DOHH2 (cell line): ENCODE results near the gene ZNF232.
"Not testable (repeated sequence)": the region's sequence is repeated elsewhere in the genome, so short reads cannot be mapped to it uniquely, and the experiment has no call there.

Source experiments
- H3F3A ChIP-seq: fragments of 200-600 bp; sonication (generic), shearing (Covaris generic); 2 replicates; pipeline ENCODE4 v1.6.0; 2016; ENCODE audit warnings: antibody characterized with exemption, mild to moderate bottlenecking; ENCODE audit not compliant: control insufficient read depth, insufficient read depth
- H3K27ac ChIP-seq: fragments of 200-600 bp; sonication (generic); 2 replicates; pipeline ENCODE4 v1.5.1; 2014; ENCODE audit warnings: low read depth, mild to moderate bottlenecking, low read length, moderate library complexity
- H3K27me3 ChIP-seq: fragments of 200-600 bp; sonication (generic); 2 replicates; pipeline ENCODE4 v1.6.1; 2014; ENCODE audit warnings: mild to moderate bottlenecking, low read length, mixed read lengths; ENCODE audit not compliant: control insufficient read depth
- H3K36me3 ChIP-seq: fragments of 200-600 bp; sonication (generic); 2 replicates; pipeline ENCODE4 v1.6.1; 2014; ENCODE audit warnings: mild to moderate bottlenecking, low read length, moderate library complexity, mixed read lengths; ENCODE audit not compliant: control insufficient read depth
- H3K4me1 ChIP-seq: fragments of 200-600 bp; sonication (generic); 2 replicates; pipeline ENCODE4 v1.6.1; 2014; ENCODE audit warnings: mild to moderate bottlenecking, low read length, mixed read lengths; ENCODE audit not compliant: control insufficient read depth
- H3K4me2 ChIP-seq: fragments of 200-600 bp; sonication (generic); 2 replicates; pipeline ENCODE4 v1.6.0; 2014; ENCODE audit warnings: mild to moderate bottlenecking, low read length, moderate library complexity
- H3K4me3 ChIP-seq: fragments of 200-600 bp; sonication (generic); 2 replicates; pipeline ENCODE4 v1.5.1; 2014; ENCODE audit warnings: mild to moderate bottlenecking, low read length, mixed read lengths
- H3K79me2 ChIP-seq: fragments of 200-600 bp; sonication (generic); 2 replicates; pipeline ENCODE4 v1.6.1; 2014; ENCODE audit warnings: mild to moderate bottlenecking, low read length, mixed read lengths; ENCODE audit not compliant: control insufficient read depth
- H3K9me2 ChIP-seq: fragments of 200-600 bp; sonication (generic); replicated peaks from 2 replicates; pipeline ENCODE4 v1.6.1; 2014; ENCODE audit warnings: mild to moderate bottlenecking, low read length, mixed read lengths; ENCODE audit not compliant: control insufficient read depth
- H3K9me3 ChIP-seq: fragments of 200-600 bp; sonication (generic); 2 replicates; pipeline ENCODE4 v1.6.1; 2014; ENCODE audit warnings: antibody characterized with exemption, low read length, mixed read lengths; ENCODE audit not compliant: control insufficient read depth, insufficient read depth
- H4K20me1 ChIP-seq: fragments of 200-600 bp; sonication (generic); 2 replicates; pipeline ENCODE4 v1.6.0; 2014; ENCODE audit warnings: low read depth, mild to moderate bottlenecking, antibody characterized with exemption, low read length, moderate library complexity; ENCODE audit not compliant: control insufficient read depth, insufficient read depth
- EZH2phosphoT487 ChIP-seq: fragments of 200-600 bp; sonication (generic); IDR thresholded peaks from 2 replicates; pipeline ENCODE4 v1.6.1; 2017; ENCODE audit warnings: borderline replicate concordance, mild to moderate bottlenecking, antibody characterized with exemption, low read length, moderate library complexity, mixed read lengths
- TF ChIP-seq, protein P1 (sequence below): fragments of 200-600 bp; sonication (generic); IDR thresholded peaks from one replicate; pipeline ENCODE4 v1.5.1; 2014; ENCODE audit warnings: antibody characterized with exemption, mild to moderate bottlenecking, low read depth, low read length; ENCODE audit not compliant: poor library complexity, severe bottlenecking

Gene ZNF232

DNA sequence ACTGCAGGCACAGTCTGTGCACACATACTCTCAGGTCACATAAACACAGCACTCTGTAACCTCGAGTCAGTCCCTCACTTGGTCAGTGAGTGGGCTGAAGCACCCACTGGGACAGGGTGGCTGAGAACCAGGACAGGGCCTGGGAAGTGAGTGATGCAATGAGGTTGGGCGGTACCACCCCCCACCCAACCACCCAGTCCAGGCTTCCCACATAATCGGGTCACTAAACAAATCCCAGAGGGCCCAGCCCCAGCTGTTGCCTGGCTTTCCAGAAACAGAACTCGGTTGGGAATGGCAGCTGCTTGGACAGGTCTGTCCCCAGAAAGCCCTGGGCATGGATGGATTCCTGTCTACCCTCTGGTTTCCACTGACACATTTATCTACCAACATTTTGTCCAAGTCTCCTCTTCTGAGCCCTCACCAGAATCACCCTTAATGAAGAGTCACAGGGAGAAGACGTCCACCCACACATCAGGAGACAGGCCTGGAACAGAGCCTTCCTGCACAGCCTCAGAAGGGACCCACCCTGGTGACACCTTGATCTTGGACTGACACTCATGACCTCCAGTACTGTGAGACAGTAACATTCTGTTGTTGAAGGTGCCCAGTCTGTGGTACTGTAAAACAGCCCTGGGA lies 12.6 kb upstream of the ZNF232 start:
- H3K27me3 ChIP-seq, H3F3A ChIP-seq, H3K4me2 ChIP-seq, H3K9me2 ChIP-seq, H3K9me3 ChIP-seq, H3K79me2 ChIP-seq, H3K4me3 ChIP-seq, H4K20me1 ChIP-seq, H3K4me1 ChIP-seq, H3K27ac ChIP-seq, H3K36me3 ChIP-seq: not testable (repeated sequence)

DNA sequence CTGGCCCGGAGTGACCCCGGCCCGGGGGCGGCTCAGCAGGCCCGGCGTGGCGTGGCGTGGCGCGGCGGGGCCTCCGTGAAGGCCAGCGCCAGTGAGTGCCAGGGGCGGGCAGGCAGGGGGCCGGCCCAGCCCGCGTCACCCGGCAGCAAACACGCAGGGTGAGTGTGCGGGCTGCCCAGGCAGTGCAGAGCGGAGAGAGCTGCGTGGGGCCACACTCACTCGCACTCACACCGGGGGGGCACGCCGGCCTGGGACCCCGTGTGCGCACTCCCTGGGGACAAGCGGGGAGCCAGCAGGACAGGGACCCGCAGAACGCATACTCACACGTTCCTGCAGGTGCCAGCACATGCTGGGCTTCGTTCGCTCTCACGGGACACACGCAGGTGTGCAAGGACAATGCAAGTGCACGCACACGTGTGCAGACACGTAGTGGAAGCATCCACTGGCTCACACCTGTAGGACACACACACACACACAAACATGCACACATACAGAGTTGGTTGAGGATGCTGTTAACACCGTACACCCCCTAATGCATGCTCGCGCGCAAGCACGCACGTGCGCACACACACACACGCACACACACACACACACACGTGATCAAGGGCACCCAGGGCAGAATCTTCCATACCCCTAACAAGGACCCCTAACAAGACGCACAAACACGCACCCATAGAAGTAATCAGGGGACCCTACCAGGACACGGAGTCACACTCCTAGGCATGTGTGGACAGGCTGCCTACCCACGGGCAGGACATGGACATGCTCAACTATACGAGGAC lies 11.9 kb upstream of the ZNF232 start:
- Histone ChIP-seq H3K27ac (no peak overlapping the region), H4K20me1 (no peaks in the 10 kb centered on the region), H3K4me3 (no peak overlapping the region), H3K27me3 (no peaks in the 10 kb centered on the region), H3K79me2 (no peaks in the 10 kb centered on the region), H3K9me3 (no peaks in the 10 kb centered on the region), H3K9me2 (no peaks in the 10 kb centered on the region), H3K4me2 (no peak overlapping the region), H3F3A (no peaks in the 10 kb centered on the region), H3K4me1 (no peaks in the 10 kb centered on the region), H3K36me3 (no peaks in the 10 kb centered on the region)
- TF ChIP-seq, protein P1, sequence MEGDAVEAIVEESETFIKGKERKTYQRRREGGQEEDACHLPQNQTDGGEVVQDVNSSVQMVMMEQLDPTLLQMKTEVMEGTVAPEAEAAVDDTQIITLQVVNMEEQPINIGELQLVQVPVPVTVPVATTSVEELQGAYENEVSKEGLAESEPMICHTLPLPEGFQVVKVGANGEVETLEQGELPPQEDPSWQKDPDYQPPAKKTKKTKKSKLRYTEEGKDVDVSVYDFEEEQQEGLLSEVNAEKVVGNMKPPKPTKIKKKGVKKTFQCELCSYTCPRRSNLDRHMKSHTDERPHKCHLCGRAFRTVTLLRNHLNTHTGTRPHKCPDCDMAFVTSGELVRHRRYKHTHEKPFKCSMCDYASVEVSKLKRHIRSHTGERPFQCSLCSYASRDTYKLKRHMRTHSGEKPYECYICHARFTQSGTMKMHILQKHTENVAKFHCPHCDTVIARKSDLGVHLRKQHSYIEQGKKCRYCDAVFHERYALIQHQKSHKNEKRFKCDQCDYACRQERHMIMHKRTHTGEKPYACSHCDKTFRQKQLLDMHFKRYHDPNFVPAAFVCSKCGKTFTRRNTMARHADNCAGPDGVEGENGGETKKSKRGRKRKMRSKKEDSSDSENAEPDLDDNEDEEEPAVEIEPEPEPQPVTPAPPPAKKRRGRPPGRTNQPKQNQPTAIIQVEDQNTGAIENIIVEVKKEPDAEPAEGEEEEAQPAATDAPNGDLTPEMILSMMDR = no peak
- no peak for TF ChIP-seq EZH2phosphoT487

DNA sequence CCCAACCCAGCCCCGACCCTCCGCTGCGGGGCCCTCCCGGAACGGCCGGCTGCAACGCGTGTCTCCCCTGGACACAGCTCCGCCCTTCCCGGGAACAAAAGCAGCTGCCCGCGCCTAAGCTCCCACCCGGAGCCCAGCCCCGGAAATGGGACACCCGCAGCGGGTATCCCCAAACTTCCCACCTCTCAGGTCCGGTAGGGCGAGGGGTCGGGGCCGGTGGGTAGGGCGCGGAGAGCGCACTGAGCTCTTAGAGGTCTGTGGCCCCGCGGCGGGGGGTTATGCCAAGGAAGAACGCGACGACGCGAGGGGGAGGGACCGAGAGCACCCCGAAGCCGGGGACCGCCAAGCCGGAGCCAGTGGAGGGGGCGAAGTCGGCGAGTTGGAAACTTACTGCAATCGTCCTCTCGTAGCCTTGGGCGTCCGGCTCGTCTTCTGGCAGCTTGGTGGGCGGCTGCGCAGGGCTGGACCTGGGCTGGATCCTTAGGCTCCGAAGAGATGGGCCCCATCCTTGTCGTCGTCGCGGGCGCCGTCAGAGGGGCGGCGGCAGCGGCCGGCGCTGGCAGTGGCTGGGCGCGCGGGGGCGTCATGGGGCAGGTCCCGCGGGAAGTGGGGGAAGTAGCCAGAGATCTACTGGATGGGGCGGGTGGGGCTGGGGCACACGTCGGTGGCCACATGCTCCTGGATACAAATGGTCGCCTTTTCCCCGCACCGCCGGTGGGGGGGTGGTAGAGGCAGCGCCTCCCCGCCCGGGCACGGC lies 11.1 kb upstream of the ZNF232 start:
- Histone ChIP-seq H3K9me2 (no peaks in the 10 kb centered on the region), H3K36me3 (no peaks in the 10 kb centered on the region), H4K20me1 (no peaks in the 10 kb centered on the region), H3K4me1 (no peaks in the 10 kb centered on the region), H3K4me2 (no peak overlapping the region), H3K27ac (no peak overlapping the region), H3K9me3 (no peaks in the 10 kb centered on the region), H3K27me3 (no peaks in the 10 kb centered on the region), H3F3A (no peaks in the 10 kb centered on the region), H3K79me2 (no peaks in the 10 kb centered on the region), H3K4me3 (no peak overlapping the region)
- TF ChIP-seq EZH2phosphoT487 = no peak
- TF ChIP-seq, protein P1 = no peak

DNA sequence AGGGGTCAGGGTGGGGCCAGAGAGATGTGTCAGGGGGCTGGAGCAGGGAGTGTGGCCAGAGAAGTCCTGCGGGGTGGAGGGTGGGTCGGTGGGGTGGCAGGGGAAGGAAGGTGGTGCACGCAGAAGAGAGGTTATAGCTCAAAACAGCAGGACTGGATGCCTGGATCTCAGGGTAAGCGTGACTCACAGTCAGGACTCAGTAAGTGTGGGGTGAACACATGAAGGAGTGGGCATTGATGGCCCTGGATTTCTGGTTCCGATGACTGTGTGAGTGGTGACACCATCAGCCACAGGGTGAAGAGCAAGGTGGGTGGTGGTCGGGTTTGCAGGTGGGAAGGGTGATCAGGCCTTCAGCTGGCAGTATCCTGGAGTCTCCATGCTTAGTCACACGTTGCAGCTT lies 10.4 kb upstream of the ZNF232 start:
- H3K79me2 ChIP-seq, H3K4me1 ChIP-seq, H3F3A ChIP-seq, H4K20me1 ChIP-seq, H3K9me3 ChIP-seq, H3K27me3 ChIP-seq, H3K27ac ChIP-seq, H3K4me3 ChIP-seq, H3K36me3 ChIP-seq, H3K4me2 ChIP-seq, H3K9me2 ChIP-seq: not testable (repeated sequence)
